GM19438 (cell line): ENCODE measurements around the gene PLXNB2.

Experiments
- ATAC-seq: cut with Tn5 transposase; IDR thresholded peaks from one replicate; pipeline ENCODE4 v1.9.1; 2021; ENCODE audit warnings: low read depth; ENCODE audit not compliant: unreplicated experiment

PLXNB2 gene

GRCh38 chr22:50269573-50269969 lies 37.9 kb downstream of the PLXNB2 start:
- no peak for ATAC-seq

DNA sequence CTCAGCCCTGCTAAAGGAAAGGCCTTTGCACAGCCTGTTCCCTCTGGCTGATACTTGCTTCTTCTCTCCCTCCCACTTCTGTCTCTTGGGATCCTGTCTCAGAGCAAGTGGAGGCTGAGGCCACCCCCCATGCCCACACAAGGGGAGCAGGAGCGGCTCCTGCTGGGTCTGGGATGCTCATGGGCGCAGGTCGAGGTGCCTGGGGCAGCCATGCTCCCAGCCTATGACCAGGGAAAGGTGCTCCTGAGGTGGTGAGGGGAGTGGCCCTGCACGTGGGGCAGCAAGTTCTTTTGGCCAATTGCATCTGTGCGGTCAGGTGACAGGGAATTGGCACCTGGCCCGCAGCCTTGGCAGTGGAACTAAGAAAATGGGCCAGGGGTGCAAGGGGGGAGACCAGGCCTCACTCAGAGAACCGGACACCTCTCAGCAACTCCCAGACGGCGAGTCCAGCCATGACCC lies 38.8 kb downstream of the PLXNB2 start:
- no peak for ATAC-seq

DNA sequence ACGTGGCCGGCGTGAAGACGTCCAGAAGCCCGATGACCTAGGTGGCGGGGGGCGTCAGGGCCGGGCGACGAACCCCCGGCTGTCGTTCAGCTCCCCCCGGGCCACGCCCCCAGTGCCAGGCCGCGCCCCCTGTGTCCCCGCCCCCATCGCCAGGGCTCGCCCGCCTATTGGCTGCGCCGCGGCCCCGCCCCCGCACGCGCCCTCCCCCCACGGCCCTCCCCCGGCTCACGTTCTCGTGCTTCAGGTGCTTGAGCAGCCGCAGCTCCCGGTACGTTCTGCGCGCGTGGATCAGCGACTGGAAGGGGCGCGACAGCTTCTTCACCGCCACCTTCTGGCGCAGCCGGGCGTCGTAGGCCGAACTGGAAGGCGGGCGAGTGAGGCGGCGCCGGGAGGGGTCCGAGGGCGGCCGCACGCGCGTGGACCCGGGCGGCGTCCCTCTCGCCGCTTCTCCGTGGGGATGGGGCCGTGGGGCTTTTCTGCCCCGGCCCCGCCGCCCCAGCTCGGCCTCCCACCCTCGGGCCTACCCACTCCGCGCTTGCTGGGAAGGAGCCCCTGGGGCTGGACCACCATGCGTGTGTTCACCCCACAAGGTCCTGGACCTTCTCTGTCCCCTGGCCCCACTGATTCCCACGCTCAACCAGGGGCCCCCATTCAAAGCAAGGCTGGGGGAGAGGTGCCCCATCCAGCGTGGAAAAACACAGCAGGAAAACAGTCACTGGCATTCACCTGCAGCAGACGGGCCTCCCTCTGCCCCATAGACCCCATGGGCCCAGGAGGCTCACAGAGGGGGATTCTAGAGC lies 39.7 kb downstream of the PLXNB2 start:
- no peak for ATAC-seq

- no peak for ATAC-seq
Measured at GRCh38 chr22:50266994-50267393, 40.5 kb downstream of the PLXNB2 start.

- no peak for ATAC-seq
Measured at GRCh38 chr22:50264946-50265669, 42.3 kb downstream of the PLXNB2 start.

DNA sequence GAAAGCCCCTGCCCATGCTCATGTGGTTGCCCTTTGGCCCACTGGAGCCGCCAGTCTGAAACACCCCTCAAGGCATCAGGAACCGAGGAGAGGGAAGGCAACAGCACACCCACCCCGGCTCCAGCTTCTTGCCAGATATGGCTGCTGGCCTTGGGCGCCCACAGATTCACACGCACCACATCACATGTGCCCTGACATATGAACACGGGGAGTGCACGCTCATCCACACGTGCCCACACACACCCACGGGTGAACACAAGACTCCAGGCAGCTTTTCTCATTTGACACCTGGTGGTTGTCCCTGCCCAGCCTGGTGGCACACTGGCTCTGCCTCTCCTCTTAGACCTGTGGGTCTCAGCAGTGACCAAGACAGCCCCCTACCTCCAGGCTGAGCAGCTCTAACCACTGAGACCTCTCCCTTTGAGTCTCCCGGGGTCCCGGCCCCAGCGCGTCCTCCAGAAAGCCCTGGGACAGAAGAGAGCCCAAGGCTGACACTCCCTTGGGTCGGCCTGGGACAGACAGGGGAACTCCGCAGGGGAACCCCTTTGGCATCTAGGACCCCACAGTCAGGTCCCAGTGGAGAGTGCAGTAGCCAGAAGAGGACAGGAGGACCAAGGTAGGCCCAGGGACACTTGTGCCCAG lies 43.2 kb downstream of the PLXNB2 start:
- no peak for ATAC-seq

DNA sequence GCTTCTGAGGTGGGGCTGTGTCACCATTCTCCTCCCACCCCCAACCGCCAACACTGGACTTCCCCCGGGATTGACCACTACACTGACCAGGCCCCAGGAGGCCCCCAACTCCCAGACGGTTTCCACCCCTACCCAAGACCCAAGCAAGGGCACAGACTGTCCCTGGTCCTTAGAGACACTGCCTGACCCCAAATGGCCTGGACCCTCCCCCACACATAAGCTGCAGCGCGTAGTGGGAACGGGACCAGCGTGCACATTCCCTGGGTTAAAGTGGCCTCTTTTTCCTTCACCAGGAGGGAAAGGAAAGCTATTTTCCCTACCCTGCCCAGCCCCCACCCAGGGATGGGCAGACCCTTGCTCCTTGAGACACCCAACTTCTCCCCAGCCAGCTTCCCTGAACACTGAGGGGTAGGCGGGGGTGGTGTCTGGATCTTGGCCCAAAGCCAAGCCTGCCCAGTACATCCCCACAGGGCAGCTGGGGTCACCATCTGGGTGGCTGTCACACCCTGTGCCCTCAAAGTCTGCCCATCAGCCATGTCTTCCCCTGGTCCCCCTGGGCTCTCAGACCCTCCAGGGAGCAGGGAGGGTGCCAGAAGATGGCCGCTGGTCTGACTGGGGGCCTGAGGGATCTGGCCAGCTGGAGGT lies 44.4 kb downstream of the PLXNB2 start:
- no peak for ATAC-seq

- ATAC-seq: no peak
Measured at GRCh38 chr22:50262460-50262911, 45.0 kb downstream of the PLXNB2 start.

GRCh38 chr22:50261615-50262459 lies 45.6 kb downstream of the PLXNB2 start, which contains the start of gene MAPK12:
TSS of gene MAPK12 (minus strand) at chr22:50261683. CDS start at chr22:50261509, 174 bp downstream.
- no peak for ATAC-seq

DNA sequence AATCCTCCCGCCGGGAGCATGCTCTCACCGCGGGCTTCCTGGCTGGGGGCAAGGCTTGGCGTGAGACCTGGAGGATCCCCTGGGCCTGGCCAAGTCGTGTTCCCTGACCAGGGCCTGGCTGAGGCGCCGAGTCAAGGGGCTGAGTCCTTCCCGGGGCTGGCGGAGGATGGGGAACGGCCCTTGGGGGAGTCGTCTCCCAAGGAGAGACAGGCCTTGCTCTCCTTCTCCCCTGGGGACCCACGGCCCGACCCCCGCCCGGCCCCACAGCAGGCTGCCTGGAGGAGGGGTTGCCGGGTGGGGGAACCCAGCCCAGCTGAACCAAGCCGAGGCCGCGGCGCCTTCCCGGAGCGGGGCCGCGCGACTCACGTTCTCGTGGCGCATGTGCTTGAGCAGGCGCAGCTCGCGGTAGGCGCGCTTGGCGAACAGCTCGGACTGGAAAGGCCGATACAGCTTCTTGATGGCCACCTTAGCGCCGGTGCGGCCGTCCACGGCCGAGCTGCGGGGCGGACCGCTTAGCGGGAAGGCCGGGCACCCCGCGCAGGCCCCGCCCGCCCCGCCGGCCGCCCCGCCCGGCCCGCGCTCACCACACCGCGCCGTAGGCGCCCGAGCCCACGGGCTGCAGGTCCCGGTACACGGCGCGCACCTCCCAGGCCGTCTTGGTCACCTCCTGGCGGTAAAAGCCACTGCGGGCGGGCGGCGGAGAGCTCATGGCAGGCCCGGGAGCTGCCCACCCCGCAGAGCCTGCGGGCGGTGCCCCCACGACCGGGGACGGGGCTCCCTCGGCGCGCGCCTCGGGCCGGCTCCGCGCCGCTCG lies 46.4 kb downstream of the PLXNB2 start:
- ATAC-seq: no peak

DNA sequence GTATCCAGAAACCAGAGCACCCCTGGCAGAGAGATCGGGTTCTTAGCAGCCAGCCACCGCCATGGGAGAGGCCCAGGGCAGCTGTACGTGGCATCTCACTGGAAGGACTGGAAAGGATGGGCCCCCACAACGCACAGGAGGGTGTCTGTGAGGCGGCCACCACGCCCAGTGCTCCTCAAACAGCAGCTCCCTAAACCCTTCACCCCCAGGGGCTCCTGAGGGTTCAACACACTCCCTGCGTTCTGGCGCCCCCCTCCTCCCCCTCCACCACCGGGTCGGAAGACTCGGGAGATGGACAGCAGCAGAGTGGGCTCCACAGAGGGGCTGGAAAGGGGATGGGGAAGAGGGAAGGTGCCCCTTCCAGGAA lies 47.0 kb downstream of the PLXNB2 start:
- no peak for ATAC-seq

DNA sequence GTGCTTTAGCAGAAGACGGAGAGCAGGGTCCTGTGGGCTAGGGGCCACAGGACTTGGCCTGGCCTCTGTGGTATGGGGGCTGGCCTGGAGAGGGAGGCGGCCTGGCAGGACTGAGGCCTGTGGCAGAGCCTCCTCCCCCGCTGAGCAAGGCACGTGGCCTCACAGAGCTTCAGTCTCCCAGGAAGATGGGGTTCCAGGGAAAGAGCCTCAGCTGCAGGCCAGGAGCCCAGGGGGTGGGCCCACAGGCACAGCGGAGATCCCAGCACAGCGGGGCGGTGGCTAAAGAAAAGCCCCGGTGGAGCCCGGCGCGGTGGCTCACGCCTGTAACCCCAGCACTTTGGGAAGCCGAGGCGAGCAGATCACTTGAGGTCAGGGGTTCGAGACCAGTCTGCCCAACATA lies 48.1 kb downstream of the PLXNB2 start:
- ATAC-seq: no peak

GRCh38 chr22:50258361-50259292 lies 48.8 kb downstream of the PLXNB2 start:
- ATAC-seq: no peak

DNA sequence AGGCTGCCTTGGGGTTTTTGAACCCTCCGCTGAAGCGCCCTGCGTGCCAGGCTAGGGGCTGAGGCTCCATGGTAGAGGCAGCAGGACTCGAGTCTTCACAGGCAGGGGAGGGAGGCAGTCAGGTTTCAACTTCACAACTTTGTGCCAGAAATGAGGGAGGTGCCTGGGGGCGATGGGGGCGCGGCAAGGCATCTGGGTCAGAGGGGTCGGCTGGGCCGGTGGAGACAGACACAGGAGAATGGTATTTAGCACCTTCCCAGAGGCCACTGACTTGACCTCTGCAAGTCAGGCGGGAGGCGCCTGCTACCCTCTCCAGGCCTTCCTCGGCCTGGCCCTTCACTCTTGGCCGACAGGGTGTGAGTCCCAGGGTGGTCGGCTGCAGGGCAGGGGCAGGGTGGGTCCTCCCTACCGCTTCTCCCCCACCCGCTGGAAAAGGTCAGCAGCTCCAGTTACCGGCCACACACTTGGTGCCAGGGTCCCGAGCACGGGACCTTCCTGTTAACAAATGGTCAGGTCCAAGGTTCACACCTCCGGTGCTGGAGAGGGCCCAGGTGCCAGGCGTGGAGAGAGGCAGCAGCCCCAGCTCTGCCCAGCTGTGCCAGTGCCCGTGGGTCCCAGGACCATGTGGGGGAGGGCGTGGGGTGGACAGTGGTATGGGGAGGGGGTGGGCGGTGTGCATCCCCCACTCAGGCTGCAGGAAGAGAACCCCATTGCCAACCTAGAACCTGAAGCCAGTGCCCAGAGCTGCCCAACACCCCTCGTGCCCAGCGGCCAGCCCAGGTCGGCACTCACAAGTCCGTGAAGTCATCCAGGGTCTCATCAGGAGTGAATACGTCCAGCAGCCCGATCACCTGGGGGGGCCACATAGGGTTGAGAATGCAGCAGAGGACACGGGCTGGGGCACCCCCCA lies 49.7 kb downstream of the PLXNB2 start:
- no peak for ATAC-seq

DNA sequence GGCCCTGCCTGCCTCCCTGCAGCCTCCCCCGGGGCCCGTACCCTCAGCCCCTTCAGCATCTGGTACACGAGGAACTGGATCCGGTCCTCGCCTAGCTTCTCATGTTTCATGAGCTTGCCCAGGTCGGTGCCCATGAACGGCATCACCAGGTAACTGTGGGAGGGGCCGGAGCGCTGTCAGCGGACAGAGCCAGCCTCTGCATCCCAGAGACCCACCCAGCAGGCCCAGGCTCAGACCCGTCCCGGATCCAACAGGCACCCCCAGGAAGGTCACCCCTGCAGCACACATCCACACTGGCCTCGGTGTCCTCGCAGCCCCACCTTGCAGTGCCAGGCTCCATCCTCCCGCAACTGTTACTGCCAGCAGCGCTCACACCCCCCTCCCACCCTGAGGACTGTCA lies 50.4 kb downstream of the PLXNB2 start:
- no peak for ATAC-seq

DNA sequence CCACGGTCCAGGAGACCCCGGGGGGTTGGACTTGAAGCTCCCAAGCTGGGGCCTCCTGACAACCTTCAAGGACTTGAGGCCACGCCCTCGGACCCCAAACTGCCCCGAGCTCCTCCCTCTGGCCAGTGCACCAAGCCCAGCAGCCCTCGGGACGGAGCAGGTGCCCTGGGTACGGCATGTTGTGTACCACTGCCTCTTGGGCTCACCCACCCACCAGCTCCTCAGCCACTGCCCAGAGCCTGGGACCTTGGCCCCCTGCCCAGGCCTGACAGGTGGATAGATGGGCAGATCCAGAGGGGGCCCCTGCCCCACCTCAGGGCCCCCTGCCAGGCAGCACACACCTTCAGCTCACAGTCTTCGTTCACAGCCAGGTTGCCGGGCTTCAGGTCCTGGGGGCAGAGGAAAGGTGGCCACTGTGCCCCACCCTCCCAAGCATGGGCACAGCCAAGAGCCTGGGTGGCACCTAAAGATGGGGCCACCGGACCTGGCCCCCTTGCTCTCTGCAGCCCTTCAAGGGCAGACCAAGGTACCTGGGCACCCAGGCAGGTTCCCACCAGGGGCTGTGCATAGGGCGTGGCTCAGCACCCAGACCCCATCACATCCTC lies 51.1 kb downstream of the PLXNB2 start:
- no peak for ATAC-seq

DNA sequence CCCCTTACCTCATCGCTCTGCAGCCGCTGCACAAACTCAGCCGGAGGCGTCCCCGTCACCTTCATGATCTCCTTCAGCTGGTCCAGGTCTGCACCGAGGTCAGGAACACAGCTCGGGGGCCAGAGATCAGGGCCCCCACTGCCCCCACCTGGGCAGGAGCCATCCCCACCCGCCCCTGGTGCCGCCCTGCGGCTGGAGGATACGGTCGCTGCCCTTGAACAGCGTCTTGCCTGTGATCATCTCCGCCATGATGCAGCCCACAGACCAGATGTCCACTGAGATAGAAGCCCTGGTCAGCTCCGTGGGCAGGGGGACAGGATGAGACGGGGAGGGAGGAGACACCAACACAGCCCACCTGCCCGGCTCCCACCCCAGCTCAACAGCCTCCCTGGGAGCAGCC lies 51.8 kb downstream of the PLXNB2 start:
- no peak for ATAC-seq
